HEK293 (cell line): ENCODE data around the gene LMO3.

Experiments used
- CTCF ChIA-PET: fragments of 350-600 bp; formaldehyde crosslinking; extraction: SDS; loops from one replicate; lab custom pipeline; 2021; ENCODE audit warnings: antibody characterized with exemption; lab: Yijun Ruan, JAX
- POLR2A ChIA-PET: fragments of 300-600 bp; formaldehyde crosslinking; extraction: SDS; loops from one replicate; lab custom pipeline; 2020; ENCODE audit warnings: antibody characterized with exemption, inconsistent platforms; lab: Yijun Ruan, JAX
- H3K27ac ChIP-seq: fragments of 200-500 bp; sonication (Bioruptor generic); 2 replicates; pipeline ENCODE4 v1.5.1; 2014; ENCODE audit warnings: low read depth, low read length, control low read depth, inconsistent platforms; ENCODE audit errors: extremely low read depth
- H3K36me3 ChIP-seq, 2 experiments: fragments of 200-500 bp in 1 of 2; sonication (Bioruptor generic) in 1 of 2; 1 replicate in 1 of 2; 2 replicates in 1 of 2; pipeline ENCODE4 v1.5.1; 2014 to 2017; ENCODE audit warnings: inconsistent platforms in 2 of 2, low read length in 2 of 2; ENCODE audit not compliant: control insufficient read depth in 2 of 2, insufficient read depth in 1 of 2
- H3K4me1 ChIP-seq: fragments of 200-500 bp; sonication (Bioruptor generic); 2 replicates; pipeline ENCODE4 v1.5.1; 2014; ENCODE audit warnings: mild to moderate bottlenecking, low read length, inconsistent platforms; ENCODE audit not compliant: control insufficient read depth, insufficient read depth
- H3K4me3 ChIP-seq: 2 replicates; pipeline ENCODE4 v1.5.1; 2011; ENCODE audit warnings: low read depth, mild to moderate bottlenecking, control low read depth, low read length, moderate library complexity
- H3K9me3 ChIP-seq: fragments of 200-500 bp; sonication (Bioruptor generic); 2 replicates; pipeline ENCODE4 v1.5.1; 2014; ENCODE audit warnings: low read depth, low read length, inconsistent platforms; ENCODE audit not compliant: control insufficient read depth, insufficient read depth
- ATF2 ChIP-seq: fragments of 450-650 bp; formaldehyde crosslinking; IDR thresholded peaks from 2 replicates; pipeline ENCODE4 v1.5.1; 2016; ENCODE audit warnings: missing biosample characterization, missing genetic modification characterization, low read depth
- INSM2 ChIP-seq: fragments of 450-650 bp; formaldehyde crosslinking; IDR thresholded peaks from 2 replicates; pipeline ENCODE4 v1.5.1; 2016; ENCODE audit warnings: missing biosample characterization, missing genetic modification characterization
- REPIN1 ChIP-seq: fragments of 450-650 bp; formaldehyde crosslinking; IDR thresholded peaks from 2 replicates; pipeline ENCODE4 v1.5.1; 2017; ENCODE audit warnings: missing biosample characterization, missing genetic modification characterization, low read depth
- SCRT2 ChIP-seq: fragments of 450-650 bp; formaldehyde crosslinking; IDR thresholded peaks from 2 replicates; pipeline ENCODE4 v1.5.1; 2016; ENCODE audit warnings: missing biosample characterization, missing genetic modification characterization
- SETDB1 ChIP-seq: IDR thresholded peaks from one replicate; pipeline ENCODE4 v1.6.1; 2017; ENCODE audit warnings: mild to moderate bottlenecking, low read length, moderate library complexity, mixed read lengths; ENCODE audit not compliant: insufficient read length
- WT1 ChIP-seq: fragments of 450-650 bp; formaldehyde crosslinking; IDR thresholded peaks from 2 replicates; pipeline ENCODE4 v1.5.1; 2016; ENCODE audit warnings: missing biosample characterization, missing genetic modification characterization
- ZBTB10 ChIP-seq: fragments of 450-650 bp; formaldehyde crosslinking; IDR thresholded peaks from 2 replicates; pipeline ENCODE4 v1.5.1; 2016; ENCODE audit warnings: missing biosample characterization, missing genetic modification characterization
- ZIC2 ChIP-seq: fragments of 450-650 bp; formaldehyde crosslinking; IDR thresholded peaks from 2 replicates; pipeline ENCODE4 v1.5.1; 2016; ENCODE audit warnings: missing biosample characterization, missing genetic modification characterization
- ZNF211 ChIP-seq: fragments of 450-650 bp; formaldehyde crosslinking; IDR thresholded peaks from 2 replicates; pipeline ENCODE4 v1.5.1; 2016; ENCODE audit warnings: low read depth, missing biosample characterization, missing genetic modification characterization
- ZNF26 ChIP-seq: fragments of 450-650 bp; formaldehyde crosslinking; IDR thresholded peaks from 2 replicates; pipeline ENCODE4 v1.5.1; 2016; ENCODE audit warnings: missing biosample characterization, missing genetic modification characterization
- ZNF529 ChIP-seq: fragments of 450-650 bp; formaldehyde crosslinking; IDR thresholded peaks from 2 replicates; pipeline ENCODE4 v1.5.1; 2017; ENCODE audit warnings: missing genetic modification characterization, missing biosample characterization; ENCODE audit not compliant: insufficient replicate concordance
- ZNF707 ChIP-seq: fragments of 450-650 bp; formaldehyde crosslinking; IDR thresholded peaks from 2 replicates; pipeline ENCODE4 v1.5.1; 2016; ENCODE audit warnings: missing biosample characterization, missing genetic modification characterization
- ZNF747 ChIP-seq: fragments of 450-650 bp; formaldehyde crosslinking; IDR thresholded peaks from 2 replicates; pipeline ENCODE4 v1.5.1; 2016; ENCODE audit warnings: missing biosample characterization, missing genetic modification characterization
- TF ChIP-seq, protein P1 (sequence below): fragments of 450-650 bp; formaldehyde crosslinking; IDR thresholded peaks from 2 replicates; pipeline ENCODE4 v1.5.1; 2016; ENCODE audit warnings: missing biosample characterization, missing genetic modification characterization
- TF ChIP-seq, protein P2 (sequence below): fragments of 450-650 bp; formaldehyde crosslinking; IDR thresholded peaks from 2 replicates; pipeline ENCODE4; 2016; ENCODE audit warnings: missing biosample characterization, missing genetic modification characterization
- TF ChIP-seq, protein P3 (sequence below): fragments of 450-650 bp; formaldehyde crosslinking; IDR thresholded peaks from 2 replicates; pipeline ENCODE4 v1.5.1; 2016; ENCODE audit warnings: missing biosample characterization, missing genetic modification characterization
- TF ChIP-seq, protein P4 (sequence below): fragments of 450-650 bp; formaldehyde crosslinking; IDR thresholded peaks from 2 replicates; pipeline ENCODE4 v1.5.1; 2017; ENCODE audit warnings: missing biosample characterization, missing genetic modification characterization

LMO3 gene

DNA sequence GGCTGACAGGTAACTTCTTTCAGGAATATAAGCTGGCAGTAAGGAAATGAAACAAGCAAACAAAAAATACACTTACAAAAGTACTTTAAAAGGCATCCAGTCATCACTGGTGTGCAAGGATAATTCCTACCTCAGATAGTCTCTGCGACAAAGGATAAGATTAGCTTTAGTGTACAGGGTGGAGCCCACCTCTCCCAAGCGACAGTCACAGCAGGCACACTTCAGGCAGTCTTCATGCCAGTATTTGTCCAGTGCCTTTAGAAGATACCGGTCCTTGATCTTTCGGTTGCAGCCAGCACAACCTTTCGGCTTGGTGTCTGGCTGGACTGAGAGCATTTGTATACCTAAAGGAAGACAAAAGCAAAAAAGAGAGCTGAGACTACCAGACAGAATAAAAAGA lies 5.4 kb downstream of the LMO3 start:
- ChIA-PET POLR2A (no interaction called here), CTCF (interaction anchor here (0.6 kb wide), 1 partner anchor 632 kb away, joined by 4 read pairs; no protein-coding TSS in a partner anchor)
- Histone ChIP-seq H3K9me3 (no peaks in the 10 kb centered on the region), H3K36me3 (no peaks in the 10 kb centered on the region), H3K27ac (no peak overlapping the region), H3K4me1 (no peaks in the 10 kb centered on the region), H3K4me3 (no peak overlapping the region)
- TF ChIP-seq, protein P1, sequence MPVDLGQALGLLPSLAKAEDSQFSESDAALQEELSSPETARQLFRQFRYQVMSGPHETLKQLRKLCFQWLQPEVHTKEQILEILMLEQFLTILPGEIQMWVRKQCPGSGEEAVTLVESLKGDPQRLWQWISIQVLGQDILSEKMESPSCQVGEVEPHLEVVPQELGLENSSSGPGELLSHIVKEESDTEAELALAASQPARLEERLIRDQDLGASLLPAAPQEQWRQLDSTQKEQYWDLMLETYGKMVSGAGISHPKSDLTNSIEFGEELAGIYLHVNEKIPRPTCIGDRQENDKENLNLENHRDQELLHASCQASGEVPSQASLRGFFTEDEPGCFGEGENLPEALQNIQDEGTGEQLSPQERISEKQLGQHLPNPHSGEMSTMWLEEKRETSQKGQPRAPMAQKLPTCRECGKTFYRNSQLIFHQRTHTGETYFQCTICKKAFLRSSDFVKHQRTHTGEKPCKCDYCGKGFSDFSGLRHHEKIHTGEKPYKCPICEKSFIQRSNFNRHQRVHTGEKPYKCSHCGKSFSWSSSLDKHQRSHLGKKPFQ (tag by site-specific recombination): no peak
- TF ChIP-seq ZBTB10 (no peak), ATF2 (tag by site-specific recombination) (no peak), WT1 (no peak), INSM2 (tag by site-specific recombination) (no peak), REPIN1 (tag by site-specific recombination) (no peak), ZNF529 (tag by site-specific recombination) (no peak), ZNF26 (tag by site-specific recombination) (no peak), SETDB1 (no peak)
- TF ChIP-seq, protein P2, sequence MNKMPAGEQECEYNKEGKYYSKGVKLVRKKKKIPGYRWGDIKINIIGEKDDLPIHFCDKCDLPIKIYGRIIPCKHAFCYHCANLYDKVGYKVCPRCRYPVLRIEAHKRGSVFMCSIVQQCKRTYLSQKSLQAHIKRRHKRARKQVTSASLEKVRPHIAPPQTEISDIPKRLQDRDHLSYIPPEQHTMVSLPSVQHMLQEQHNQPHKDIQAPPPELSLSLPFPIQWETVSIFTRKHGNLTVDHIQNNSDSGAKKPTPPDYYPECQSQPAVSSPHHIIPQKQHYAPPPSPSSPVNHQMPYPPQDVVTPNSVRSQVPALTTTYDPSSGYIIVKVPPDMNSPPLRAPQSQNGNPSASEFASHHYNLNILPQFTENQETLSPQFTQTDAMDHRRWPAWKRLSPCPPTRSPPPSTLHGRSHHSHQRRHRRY (tag by site-specific recombination): no peak

DNA sequence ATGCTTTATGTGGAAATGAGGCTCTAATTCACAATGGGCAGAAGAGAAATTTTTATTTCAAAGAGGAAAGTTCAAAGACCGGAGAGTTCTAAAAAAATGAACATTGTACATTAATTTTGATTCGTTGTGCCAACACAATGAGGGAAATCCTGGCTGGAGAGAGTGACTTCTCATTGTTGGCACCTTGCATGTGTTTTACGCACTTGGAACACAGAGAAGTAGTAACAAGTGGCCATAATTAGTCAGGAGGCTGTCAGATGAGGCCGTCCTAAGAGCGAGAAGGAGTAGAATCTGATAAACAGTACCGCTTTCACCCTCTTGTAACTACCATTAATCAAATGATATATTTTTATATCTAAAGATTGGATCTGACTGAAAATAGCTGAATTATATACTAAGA lies 6.9 kb downstream of the LMO3 start:
- Histone ChIP-seq H3K9me3 (no peaks in the 10 kb centered on the region), H3K4me3 (no peak overlapping the region), H3K36me3 (no peaks in the 10 kb centered on the region), H3K27ac (no peak overlapping the region), H3K4me1 (no peaks in the 10 kb centered on the region)
- CTCF ChIA-PET: no interaction called here
- POLR2A ChIA-PET: no interaction called here
- TF ChIP-seq, protein P3, sequence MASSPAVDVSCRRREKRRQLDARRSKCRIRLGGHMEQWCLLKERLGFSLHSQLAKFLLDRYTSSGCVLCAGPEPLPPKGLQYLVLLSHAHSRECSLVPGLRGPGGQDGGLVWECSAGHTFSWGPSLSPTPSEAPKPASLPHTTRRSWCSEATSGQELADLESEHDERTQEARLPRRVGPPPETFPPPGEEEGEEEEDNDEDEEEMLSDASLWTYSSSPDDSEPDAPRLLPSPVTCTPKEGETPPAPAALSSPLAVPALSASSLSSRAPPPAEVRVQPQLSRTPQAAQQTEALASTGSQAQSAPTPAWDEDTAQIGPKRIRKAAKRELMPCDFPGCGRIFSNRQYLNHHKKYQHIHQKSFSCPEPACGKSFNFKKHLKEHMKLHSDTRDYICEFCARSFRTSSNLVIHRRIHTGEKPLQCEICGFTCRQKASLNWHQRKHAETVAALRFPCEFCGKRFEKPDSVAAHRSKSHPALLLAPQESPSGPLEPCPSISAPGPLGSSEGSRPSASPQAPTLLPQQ (tag by site-specific recombination): no peak
- TF ChIP-seq ZNF707 (tag by site-specific recombination): no peak
- TF ChIP-seq ZNF747 (tag by site-specific recombination): no peak
- TF ChIP-seq, protein P4, sequence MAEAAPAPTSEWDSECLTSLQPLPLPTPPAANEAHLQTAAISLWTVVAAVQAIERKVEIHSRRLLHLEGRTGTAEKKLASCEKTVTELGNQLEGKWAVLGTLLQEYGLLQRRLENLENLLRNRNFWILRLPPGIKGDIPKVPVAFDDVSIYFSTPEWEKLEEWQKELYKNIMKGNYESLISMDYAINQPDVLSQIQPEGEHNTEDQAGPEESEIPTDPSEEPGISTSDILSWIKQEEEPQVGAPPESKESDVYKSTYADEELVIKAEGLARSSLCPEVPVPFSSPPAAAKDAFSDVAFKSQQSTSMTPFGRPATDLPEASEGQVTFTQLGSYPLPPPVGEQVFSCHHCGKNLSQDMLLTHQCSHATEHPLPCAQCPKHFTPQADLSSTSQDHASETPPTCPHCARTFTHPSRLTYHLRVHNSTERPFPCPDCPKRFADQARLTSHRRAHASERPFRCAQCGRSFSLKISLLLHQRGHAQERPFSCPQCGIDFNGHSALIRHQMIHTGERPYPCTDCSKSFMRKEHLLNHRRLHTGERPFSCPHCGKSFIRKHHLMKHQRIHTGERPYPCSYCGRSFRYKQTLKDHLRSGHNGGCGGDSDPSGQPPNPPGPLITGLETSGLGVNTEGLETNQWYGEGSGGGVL: no peak
- TF ChIP-seq ZNF211 (tag by site-specific recombination): no peak
- TF ChIP-seq SCRT2: no peak
- no peak for TF ChIP-seq INSM2 (tag by site-specific recombination)
- no peak for TF ChIP-seq ZIC2 (tag by site-specific recombination)
